ENCODE data around the gene TBC1D22A.

- TF ChIP-seq CTCF (IDR thresholded peaks at IDR 0.05) (no peak), POLR2A (IDR thresholded peaks at IDR 0.05) (no peak)
Observed at GRCh38 chr22:47073075-47073474, 310.6 kb downstream of the TBC1D22A start.
